ENCODE results near the gene PTPN1.
"Not testable (repeated sequence)": the region's sequence is repeated elsewhere in the genome, so short reads cannot be mapped to it uniquely, and the experiment has no call there.

PTPN1 gene

DNA sequence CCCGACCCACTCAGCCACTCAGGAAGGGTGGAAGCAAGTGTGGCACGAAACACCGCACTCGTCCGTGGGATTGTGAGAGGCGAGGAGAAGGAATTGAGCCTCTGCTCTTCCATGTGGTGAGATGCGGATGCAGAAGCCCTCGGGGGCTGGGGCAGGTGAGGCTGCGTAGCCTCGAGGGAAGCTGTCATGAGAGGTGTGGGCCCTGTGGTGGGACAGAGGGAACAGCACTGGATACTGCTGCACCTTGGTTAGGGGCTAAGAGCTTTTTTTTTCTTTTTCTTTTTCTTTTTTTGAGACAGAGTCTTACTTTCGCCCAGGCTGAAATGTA is 86.5 kb downstream of the PTPN1 start:
- in situ Hi-C loops (cut with HindIII; ENCODE audit: low sequenced_read_pairs) = no loop called here
- no peak for DNase-seq (ENCODE audit: low read depth)
- H3K4me3 ChIP-seq (ENCODE audit: low read depth, low read length) = no peak overlapping the region
- no peak for TF ChIP-seq CTCF (IDR thresholded peaks at IDR 0.05; ENCODE audit: low read depth, low read length, missing control alignments)

DNA sequence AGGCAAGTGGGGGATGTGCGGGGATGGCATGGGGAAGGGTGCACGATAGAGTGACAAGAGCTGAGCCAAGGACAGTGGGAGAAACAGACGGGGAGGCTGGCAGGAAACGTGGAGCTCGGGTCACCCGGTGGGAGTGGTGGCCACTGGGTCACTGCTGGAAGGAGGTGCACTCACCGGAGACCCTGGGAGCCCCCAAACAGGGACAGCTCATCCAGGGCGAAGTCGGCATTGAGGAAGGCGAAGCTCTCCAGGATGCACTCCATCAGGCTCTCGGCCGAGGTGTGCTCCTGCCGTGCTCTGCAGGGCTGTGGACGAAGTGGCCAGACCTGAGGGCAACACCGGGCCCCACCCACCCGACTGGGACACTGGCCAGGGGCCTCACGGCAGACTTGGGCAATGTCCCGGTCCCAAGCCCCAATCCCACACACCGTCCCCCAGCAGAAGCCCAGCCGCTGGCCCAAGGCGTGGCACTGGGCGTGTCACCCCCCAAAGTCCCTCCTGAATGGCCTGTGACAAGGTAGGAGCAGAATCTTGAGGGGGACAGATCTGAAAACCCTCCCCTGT is 87.3 kb downstream of the PTPN1 start:
- in situ Hi-C loops (cut with HindIII; ENCODE audit: low sequenced_read_pairs) = no loop called here
- no peak for TF ChIP-seq CTCF (IDR thresholded peaks at IDR 0.05; ENCODE audit: low read depth, low read length, missing control alignments)
- H3K4me3 ChIP-seq (ENCODE audit: low read depth, low read length) = no peak overlapping the region
- no peak for DNase-seq (ENCODE audit: low read depth)

- DNase-seq (ENCODE audit: low read depth) = no peak
- in situ Hi-C loops (cut with HindIII; ENCODE audit: low sequenced_read_pairs) = no loop called here
- no peak for TF ChIP-seq CTCF (IDR thresholded peaks at IDR 0.05; ENCODE audit: low read depth, low read length, missing control alignments)
These were observed 87.9 kb downstream of the PTPN1 start for GRCh38 chr20:50598074-50598473.

GRCh38 chr20:50598768-50599167 is 88.6 kb downstream of the PTPN1 start:
- in situ Hi-C loops (cut with HindIII; ENCODE audit: low sequenced_read_pairs); H3K4me3 ChIP-seq (ENCODE audit: low read depth, low read length); DNase-seq (ENCODE audit: low read depth): not testable (repeated sequence)

More at GRCh38 chr20:50598074-50598473, 87.9 kb downstream of the PTPN1 start:
- H3K4me3 ChIP-seq (ENCODE audit: low read depth, low read length) = no peak overlapping the region

GRCh38 chr20:50600281-50600895 is 90.2 kb downstream of the PTPN1 start:
- no peak for DNase-seq (ENCODE audit: low read depth)
- TF ChIP-seq CTCF (IDR thresholded peaks at IDR 0.05; ENCODE audit: low read depth, low read length, missing control alignments) = no peak
- in situ Hi-C loops (cut with HindIII; ENCODE audit: low sequenced_read_pairs) = no loop called here
- H3K4me3 ChIP-seq (ENCODE audit: low read depth, low read length) = no peak overlapping the region

- DNase-seq (ENCODE audit: low read depth) = no peak
- H3K4me3 ChIP-seq (ENCODE audit: low read depth, low read length) = no peak overlapping the region
- in situ Hi-C loops (cut with HindIII; ENCODE audit: low sequenced_read_pairs) = no loop called here
- no peak for TF ChIP-seq CTCF (IDR thresholded peaks at IDR 0.05; ENCODE audit: low read depth, low read length, missing control alignments)
These were observed 91.6 kb downstream of the PTPN1 start for GRCh38 chr20:50601511-50602431.

All from astrocyte of the cerebellum (primary cell).